Measurements from ENCODE around the gene CERT1.

Gene CERT1

GRCh38 chr5:75412111-75412990 lies 99.1 kb downstream of the CERT1 start:
- TF ChIP-seq CTCF (conservative IDR thresholded peaks at IDR 0.05; ENCODE audit: low read length), result 0 out of 2 replicates have a peak, but pooled peaks have one; percentile 8
- no peak overlapping the region for H3K4me3 ChIP-seq (ENCODE audit: low read length)
- no peak for DNase-seq (ENCODE audit: low read depth)

DNA sequence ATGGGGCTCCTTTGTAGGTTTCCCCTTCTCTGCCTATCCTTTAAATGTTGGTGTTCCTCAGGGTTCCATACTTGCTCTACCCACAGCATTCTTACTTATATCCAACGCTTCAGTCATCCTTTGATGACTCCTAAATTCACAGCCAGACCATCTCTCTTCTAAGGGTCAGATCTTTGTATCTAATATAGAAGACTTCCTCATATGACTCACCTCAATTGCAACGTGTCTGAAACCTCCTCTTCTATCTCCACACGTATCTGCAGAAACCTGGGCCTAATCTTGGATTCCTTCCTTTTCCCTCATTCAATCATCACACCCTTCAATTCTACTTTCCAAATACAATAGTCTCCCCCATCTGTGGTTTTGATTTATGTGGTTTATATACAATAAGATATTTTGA lies 106.1 kb downstream of the CERT1 start:
- TF ChIP-seq CTCF (conservative IDR thresholded peaks at IDR 0.05; ENCODE audit: low read length), result no peak
- H3K4me3 ChIP-seq (ENCODE audit: low read length), result no peak overlapping the region
- no peak for DNase-seq (ENCODE audit: low read depth)

DNA sequence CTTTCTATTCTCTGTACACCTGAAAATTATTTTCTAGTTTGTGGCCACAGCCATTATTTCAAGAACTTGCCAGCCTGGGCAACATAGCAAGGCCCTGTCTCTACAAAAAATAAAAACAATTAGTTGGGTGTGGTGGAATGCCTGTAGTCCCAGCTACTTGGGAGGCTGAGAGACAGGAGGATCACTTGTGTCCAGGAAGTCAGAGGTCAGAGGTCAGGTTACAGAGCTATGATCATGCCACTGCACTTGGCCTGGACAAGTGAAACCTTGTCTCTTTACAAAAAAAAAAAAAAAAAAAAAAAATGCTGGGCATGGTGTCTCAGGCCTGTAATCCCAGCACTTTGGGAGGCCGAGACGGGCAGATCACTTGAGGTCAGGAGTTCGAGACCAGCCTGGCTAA lies 116.2 kb downstream of the CERT1 start:
- TF ChIP-seq CTCF (conservative IDR thresholded peaks at IDR 0.05; ENCODE audit: low read length), result no peak
- no peak for DNase-seq (ENCODE audit: low read depth)
- H3K4me3 ChIP-seq (ENCODE audit: low read length), result no peak overlapping the region

DNA sequence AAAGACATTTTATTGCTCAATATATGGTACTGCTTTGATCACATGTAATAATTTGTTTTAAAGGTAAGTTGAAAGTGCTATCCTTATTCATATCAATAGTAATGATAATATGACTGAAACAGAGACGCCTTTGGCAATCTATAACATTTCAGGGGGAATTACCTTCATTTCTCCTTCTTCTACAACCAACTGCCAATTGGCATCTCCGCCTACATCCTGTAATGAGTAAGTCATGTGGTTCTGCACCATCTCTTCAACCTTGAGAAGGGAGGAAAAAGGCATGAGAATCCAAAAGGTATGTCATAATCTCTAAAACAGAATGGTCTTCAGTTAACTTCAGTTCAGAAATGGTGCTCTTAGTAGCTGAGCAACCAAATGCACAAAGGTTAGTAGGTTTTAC lies 122.0 kb downstream of the CERT1 start:
- DNase-seq (ENCODE audit: low read depth), result no peak
- no peak overlapping the region for H3K4me3 ChIP-seq (ENCODE audit: low read length)
- TF ChIP-seq CTCF (conservative IDR thresholded peaks at IDR 0.05; ENCODE audit: low read length), result no peak

DNA sequence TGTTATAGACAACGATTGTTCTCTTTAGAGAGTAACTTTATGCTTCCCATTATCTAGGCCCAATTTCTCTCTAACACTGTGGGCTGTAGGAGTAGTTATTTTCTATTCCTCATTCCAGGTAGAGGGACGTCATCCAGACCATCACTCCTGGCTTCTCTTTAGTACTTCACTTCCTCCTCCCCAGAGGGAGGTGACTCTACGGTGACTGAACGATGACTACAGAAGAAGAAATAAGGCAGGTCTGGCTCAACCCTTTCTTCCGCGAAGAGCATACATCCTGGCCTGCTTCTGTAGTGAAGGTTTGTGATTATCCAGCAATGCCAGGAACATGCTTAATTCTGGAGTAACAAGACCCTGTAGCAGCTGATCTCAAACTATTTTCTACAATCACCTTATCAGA lies 123.6 kb downstream of the CERT1 start:
- H3K4me3 ChIP-seq (ENCODE audit: low read length), result no peak overlapping the region
- DNase-seq (ENCODE audit: low read depth), result no peak
- TF ChIP-seq CTCF (conservative IDR thresholded peaks at IDR 0.05; ENCODE audit: low read length), result no peak

DNA sequence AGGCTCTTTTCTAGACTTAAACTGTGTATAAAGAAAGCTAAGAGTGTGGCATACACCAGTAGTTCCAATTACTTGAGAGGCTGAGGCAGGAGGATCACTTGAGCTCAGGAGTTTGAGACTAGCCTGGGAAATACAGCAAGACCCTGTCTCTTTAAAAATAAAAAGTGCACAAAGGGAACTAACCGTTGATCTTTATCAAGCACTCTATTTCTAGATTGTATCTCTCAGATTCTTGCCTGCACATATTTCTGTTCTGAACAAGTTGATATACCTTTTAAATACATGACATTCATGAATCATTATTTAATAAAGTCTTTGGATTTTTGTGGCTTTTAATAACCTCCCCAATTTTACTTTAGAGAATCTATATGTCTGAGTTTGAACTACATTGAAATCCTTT lies 127.2 kb downstream of the CERT1 start:
- DNase-seq (ENCODE audit: low read depth), result no peak
- TF ChIP-seq CTCF (conservative IDR thresholded peaks at IDR 0.05; ENCODE audit: low read length), result no peak
- H3K4me3 ChIP-seq (ENCODE audit: low read length), result no peak overlapping the region

GRCh38 chr5:75381456-75381855 lies 130.0 kb downstream of the CERT1 start:
- DNase-seq (ENCODE audit: low read depth), result no peak
- no peak for TF ChIP-seq CTCF (conservative IDR thresholded peaks at IDR 0.05; ENCODE audit: low read length)
- H3K4me3 ChIP-seq (ENCODE audit: low read length), result no peak overlapping the region
